HG03064 (cell line): Measurements from ENCODE around the gene TTC32.
A peak's percentile ranks its signal among the peaks of the same experiment; 100 is the strongest.
"Not testable (repeated sequence)": the region's sequence is repeated elsewhere in the genome, so short reads cannot be mapped to it uniquely, and the experiment has no call there.

Source experiments
- ATAC-seq: cut with Tn5 transposase; IDR thresholded peaks from one replicate; pipeline ENCODE4 v1.9.1; 2021; ENCODE audit warnings: low read depth; ENCODE audit not compliant: unreplicated experiment

The TTC32 gene

GRCh38 chr2:19899985-19900930 lies 1.5 kb downstream of the TTC32 start:
- ATAC-seq: peak; percentile 26

DNA sequence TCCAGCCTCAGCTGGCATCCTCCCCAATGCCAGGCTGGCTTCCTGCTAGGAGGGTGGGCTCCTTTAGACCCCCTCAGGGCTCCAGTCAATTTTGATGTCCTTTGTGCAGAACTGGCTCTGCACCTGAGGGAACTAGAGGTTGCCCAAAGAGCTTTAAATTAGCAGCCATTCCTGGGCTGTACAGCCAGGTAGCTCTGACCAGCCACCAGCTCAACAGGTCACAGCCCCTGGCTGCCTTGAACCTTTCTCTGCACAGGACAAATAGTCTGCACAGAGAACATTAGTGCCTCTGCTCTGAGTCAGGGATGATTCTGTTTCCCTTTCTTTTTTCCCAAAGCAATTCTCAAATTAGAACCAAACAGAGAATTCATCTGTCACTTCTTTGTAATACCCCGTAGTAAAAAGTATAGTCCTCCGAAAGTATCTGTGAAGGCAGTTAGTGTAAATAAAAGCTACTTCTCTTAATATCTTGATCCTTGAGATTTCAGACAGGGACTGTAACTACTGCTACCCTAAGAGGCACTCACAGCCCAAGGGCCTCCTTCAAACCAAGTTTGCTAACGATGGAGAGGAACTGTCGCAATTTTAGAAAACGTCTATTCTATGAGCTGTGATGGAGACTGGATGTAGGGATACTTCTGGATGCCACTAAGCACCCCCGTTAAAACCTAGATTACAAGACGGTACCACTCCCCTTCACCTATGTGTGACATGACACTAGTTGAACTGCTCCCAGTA lies 3.0 kb downstream of the TTC32 start:
- no peak for ATAC-seq

DNA sequence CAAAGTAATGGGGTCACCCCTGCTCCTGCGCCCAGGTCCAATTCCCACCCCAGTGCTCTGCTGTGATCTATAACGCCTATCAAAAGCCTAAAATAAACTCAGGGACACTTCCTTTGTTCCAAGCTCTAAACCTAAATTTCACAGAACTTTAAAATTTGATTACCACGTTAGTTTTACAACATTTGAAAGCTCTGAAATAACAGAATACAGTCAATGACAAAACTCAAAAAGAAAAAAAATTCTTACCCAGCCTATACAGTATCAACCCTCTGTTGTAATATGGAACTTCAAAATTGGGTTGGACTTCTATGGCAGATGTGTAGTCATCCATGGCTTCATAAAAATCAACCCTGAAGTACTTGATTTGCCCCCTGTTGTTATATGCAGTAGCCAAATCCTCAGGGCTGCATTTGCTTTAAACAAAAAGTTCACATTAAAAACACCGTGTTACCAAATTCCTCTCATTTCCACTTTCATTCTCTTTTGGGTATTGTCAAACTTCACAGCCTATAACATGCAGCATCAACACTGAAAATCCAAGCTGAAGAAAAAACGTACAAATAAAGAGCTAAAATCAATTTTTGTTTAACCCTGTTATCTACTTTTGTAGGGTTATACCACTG lies 4.0 kb downstream of the TTC32 start:
- ATAC-seq: no peak

GRCh38 chr2:19895535-19895934 lies 6.2 kb downstream of the TTC32 start:
- no peak for ATAC-seq

- peak; percentile 30 for ATAC-seq
Observed at GRCh38 chr2:19894134-19894792, 7.5 kb downstream of the TTC32 start.

DNA sequence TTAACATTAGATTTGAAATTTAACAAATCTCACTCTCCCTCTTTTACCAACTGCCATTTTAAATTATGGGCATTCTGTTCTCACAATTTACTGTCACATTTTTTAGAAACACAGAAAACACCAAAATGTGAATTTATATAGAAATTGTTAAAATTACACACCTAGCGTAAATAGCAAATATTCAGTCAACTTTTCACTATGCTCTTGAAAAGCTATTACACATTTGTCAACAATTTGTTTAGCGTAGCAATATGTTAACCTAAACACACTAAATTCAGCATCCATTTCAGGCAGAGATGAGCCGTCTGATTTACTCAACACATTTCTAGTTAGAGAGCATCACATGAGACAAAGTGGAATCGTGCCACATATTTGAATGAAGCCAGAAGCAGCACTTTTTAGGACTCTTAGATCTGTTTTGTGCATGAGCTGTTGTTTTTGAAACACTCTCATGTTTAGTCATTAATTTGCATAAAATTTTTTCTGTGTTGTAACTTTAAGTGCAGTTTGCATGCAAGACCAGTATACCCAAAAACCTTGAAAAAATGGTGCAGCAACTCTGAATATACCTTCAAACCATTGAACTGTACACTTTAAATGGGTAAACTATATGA lies 8.2 kb downstream of the TTC32 start:
- ATAC-seq: peak; percentile 75

GRCh38 chr2:19891971-19892370 lies 9.8 kb downstream of the TTC32 start:
- ATAC-seq: not testable (repeated sequence)

GRCh38 chr2:19890104-19890503 lies 11.7 kb downstream of the TTC32 start:
- no peak for ATAC-seq

DNA sequence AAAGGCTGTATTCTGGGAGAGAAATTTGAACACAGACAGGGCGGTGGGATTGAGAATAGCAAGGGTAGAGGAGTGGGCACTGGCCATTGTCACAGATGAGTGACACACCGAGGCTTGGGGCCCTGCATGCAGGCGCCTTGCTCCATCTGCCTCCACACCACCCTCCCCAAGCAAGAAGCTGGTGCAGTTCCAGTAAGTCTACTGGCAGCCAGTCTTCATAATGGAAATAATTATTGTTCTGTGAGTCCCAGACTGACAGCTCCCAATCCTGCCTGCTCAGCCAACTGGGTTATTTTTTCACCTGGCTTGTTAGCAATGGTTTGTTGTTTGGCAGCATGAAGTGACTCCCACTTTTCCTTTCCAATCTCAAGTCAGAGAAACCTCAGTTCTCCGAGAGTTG lies 13.0 kb downstream of the TTC32 start:
- no peak for ATAC-seq

GRCh38 chr2:19887510-19887909 lies 14.3 kb downstream of the TTC32 start:
- no peak for ATAC-seq

DNA sequence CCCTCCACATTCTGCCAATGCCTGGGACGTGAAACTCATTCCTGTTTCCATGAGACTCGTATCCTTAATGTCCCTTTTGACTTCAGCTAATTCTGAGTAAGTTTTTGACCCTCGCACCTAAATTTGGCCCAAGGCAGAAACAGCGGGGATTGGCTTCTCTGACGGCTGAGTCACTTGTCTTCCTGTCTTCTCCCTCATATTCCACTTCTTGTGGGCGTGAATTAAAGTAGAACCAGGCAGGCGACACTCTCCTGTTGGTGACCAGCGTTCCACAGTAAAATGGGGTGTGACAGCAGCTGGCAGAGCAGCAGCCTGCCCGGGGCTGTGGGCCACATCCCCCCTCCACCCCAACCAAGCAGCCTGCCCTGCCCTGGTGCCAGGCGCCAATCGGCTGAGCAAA lies 15.5 kb downstream of the TTC32 start:
- no peak for ATAC-seq

DNA sequence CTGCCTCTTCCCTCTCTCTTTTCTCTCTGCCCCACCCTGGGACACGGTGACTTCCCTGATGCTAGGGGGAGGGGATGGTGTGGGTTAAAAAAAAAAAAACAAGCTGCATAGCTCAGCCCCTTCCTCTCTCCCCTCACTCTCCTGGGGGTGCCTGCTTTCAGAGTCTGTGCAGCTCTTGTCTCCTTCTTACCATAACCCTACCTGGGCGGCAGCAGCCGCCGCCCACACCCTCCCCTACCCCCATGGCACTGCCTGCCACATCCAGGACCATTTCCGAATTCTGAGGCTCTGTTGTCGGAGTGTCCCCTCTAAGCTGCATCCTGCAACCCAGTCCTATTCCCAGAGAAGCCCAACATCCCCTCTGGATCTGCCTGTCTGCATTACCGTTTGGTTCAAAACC lies 16.0 kb downstream of the TTC32 start:
- ATAC-seq: no peak

- ATAC-seq: no peak
Observed at GRCh38 chr2:19883971-19884720, 17.6 kb downstream of the TTC32 start.

DNA sequence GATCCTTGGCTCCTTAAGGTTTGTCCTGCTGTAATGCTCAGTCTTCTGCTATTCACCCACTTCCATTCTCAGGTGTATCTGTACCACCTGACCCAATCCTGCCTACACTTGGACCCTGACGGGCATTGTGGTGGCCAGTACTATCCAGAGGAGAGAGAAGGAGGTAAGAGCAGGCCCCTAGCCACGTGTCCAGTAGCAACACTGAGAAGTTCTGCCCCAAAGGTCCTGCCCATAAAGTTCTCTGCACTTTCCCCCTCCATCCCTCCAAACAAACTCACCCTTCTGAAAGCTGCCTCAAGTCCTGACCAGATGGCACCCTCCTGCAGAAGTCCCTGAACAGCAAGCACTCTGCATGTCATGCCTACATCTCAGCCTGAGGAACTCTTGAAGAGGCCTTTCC lies 18.3 kb downstream of the TTC32 start:
- ATAC-seq: no peak

DNA sequence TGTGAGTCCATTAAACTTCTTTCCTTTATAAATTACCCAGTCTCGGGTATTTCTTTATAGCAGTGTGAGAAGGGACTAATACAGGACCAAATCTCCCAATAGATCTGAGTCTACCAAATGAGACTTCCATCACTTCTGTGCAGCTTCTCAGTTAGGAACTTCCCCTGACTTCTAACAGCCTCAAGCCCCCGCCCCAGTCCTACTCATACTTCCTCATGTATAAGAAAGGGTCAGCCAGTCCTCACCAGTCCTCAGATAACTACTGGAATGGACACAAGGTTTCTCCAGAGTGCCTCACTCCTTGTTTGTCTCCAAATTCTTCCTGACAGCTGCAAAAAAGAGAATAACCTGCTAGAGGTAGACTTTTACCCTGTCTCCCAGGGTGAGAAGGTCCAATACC lies 19.5 kb downstream of the TTC32 start:
- ATAC-seq: no peak

DNA sequence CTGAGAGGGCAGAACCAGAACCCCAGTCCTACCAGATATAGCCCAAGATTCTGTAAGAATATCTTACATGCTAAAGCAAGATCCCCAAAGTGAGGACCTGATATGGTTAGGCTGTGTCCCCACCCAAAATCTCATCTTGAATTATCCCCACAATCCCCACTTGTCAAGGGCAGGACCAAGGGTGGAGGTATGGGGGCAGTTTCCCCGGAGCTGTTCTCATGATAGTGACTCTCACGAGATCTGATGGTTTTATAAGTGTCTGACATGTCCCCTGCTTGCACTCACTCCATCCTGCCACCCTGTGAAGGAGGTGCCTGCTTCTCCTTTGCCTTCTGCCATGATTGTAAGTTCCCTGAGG lies 19.9 kb downstream of the TTC32 start:
- ATAC-seq: no peak

GRCh38 chr2:19881221-19881907 lies 20.4 kb downstream of the TTC32 start:
- ATAC-seq: no peak

DNA sequence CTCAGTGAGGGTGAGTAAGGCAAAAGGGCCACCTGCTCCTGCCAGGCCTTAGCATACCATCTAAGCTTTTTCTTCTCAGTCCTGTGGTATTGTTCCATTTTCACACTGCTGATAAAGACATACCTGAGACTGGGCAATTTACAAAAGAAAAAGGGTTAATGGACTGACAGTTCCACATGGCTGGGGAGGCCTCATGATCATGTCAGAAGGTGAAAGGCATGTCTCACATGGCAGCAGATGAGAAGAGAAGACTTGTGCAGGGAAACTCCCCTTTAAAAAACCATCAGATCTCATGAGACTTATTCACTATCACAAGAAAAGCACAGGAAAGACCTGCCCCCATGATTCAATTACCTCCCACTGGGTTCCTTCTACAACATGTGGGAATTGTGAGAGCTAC lies 21.6 kb downstream of the TTC32 start:
- not testable (repeated sequence) for ATAC-seq

DNA sequence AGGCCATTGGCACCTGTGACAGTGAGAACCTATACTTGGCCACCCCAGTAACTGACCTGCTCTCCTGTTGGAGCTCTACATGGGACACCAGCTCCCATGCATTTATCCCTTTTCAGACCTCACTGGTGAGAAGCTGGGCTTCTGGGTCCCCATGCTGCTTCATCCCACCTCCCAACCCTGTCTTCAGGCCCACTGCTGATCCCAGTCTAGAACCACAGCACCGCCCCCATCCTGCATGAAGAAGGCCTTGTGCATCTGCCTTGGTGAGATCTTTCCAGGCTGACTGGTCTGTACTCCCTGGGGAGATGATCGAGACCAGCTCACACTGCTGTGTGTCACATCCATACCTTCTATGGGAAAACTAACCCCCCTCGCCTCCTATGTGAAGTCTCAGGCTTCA lies 22.7 kb downstream of the TTC32 start:
- no peak for ATAC-seq
